Stimulated activated CD4-positive, alpha-beta T cell treated with anti-CD3 and anti-CD28 coated beads, Interleukin-15, amount 100 ng/mL, for 24 hours (primary cell): Measurements from ENCODE around the gene C20orf96.

Experiments
- DNase-seq: peaks from one replicate; pipeline ENCODE4 v3.0.0-alpha.2; 2020

C20orf96 gene

DNA sequence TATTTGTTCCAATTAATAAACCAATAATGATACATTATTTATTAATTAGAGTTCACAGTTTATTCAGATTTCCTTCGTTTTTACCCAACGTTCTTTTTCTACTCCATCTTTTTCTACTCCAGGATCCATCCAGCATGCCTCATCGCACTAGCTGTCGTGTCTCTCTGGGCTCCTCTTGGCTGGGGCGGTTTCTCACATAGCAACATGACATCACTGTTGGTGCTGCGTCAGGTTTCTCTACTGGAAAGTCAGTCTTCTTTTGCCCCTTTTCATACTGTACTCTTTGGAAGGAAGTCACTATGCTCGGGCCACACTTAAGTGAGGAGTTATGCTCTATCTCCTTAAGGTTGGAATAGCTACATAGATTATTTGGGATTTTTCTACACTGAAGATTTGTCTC lies 21.1 kb upstream of the C20orf96 start:
- DNase-seq: no peak

DNA sequence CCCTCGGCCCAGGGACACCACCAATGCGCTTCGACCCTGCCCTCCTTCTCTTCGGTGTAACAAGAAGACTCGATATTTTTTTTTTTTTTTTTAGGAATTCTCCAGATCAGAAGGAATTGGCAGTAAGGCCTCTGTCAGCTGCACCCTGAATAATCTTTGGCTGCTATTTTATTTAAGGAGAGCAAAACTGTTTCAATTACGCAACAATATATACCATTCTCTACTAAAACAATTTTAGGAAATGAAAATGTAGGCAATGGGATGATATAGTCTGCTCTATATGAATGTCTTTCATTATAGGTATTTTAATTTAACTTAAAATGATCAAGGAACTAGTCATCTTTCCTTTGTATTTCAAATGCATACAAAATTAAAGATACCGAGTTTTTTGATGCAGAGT lies 20.1 kb upstream of the C20orf96 start:
- no peak for DNase-seq

DNA sequence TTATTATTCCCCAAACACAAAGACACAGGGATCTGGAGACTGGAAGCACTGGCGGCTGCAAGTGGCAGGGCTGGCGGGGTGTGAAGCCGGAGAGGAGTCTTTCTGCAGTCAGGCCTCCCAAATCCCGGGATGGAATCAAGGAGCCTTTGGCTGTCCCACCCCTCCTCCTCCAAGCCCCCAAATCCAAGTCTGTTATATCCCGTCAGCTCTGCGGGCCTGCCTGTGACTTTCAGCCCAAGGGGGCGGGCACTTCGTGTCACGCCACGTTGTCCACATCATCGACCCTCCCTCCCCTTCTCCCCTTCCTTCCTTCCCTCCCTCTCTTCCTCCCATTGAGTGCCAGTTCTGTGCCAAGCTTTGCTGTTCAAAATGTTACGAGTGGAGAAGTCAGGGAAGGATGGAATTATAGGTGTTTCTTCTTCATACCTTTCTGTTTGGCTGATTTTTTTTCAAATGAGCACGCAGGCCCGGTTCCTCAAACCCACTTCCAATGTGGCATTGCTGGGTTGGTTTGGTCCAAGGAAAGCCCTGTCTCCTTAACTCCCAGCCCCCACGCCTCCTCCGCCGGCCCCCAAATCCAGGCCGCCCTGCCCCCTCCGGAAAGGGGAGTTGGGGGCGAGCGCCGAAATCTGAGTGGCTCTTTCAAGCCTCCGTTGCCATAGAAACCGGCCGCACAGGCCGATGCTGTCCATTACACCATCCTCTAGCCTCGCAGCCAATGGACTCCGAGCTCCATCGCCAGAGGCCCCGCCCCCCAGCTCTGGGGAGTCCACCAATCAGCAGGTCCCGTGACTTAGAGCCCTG lies 19.5 kb upstream of the C20orf96 start:
- peak; percentile 93 for DNase-seq

DNA sequence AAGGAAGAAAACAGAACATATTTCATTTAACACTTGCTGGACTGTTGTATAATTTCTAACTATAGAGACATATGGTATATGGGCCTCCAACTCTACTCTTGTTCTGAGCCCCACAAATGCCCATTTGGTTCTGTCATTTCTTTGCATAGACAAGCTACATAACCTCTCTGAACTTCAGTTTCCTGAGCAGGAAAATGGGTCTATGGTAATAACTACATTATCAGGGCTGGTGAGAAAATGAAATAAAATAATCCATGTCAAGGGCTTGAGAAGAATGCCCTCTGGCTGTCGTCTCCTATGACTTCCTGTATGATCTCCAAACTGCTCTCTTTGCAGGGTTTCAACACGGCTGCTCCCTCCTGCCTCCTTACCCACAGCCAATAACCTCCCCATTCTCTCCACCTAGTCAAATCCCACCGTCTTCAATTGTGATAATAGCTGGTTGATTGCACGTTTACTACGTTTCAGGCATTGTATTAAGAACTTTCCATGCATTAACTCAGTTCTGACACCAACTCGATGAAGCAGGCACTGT lies 18.8 kb upstream of the C20orf96 start:
- DNase-seq: no peak

DNA sequence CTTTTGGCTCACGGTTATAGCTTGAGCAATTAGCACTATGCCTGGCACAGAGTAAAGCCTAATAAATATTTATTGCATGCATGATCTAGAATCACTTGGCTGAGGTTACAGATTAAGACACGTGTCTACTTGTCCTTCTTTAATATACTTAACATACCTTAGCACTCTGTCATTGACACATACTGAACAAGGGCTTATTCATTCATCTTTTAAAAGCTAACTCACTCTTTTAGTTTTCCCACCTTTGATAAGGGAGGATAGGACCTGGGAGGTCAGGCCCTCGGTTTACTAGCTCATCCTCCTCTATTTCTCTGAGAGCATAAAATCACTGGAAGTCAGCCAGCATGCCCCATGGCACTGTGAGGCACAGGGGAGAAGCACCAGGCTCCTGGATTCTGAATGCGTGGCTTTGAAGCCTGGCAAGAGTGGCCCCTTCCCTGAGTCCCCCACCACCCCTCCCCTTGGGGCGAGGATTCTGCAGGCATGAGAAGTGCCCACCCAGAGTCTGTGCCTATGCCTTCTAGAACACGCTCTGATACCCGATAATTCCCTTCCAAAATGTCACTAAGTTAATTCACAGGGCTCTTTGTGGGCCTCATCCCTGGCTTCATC lies 18.0 kb upstream of the C20orf96 start:
- DNase-seq: no peak

DNA sequence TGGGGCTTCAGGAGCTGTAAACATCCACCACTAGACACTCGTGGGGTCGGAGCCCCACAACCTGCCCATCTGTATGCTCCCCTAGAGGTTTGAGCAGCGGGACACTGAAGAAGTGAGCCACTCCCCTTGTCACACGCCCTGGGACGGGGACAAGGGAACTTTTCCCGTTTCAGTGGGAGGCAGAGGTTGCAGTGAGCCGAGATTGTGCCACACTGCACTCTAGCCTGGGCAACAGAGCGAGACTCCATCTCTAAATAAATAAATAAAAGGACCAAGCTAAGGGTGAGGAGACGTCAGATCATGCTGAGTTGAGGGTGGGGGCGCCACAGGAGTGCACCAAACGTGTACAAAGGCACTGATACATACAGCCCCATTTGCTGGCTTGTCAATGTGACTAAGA lies 15.2 kb upstream of the C20orf96 start:
- no peak for DNase-seq

DNA sequence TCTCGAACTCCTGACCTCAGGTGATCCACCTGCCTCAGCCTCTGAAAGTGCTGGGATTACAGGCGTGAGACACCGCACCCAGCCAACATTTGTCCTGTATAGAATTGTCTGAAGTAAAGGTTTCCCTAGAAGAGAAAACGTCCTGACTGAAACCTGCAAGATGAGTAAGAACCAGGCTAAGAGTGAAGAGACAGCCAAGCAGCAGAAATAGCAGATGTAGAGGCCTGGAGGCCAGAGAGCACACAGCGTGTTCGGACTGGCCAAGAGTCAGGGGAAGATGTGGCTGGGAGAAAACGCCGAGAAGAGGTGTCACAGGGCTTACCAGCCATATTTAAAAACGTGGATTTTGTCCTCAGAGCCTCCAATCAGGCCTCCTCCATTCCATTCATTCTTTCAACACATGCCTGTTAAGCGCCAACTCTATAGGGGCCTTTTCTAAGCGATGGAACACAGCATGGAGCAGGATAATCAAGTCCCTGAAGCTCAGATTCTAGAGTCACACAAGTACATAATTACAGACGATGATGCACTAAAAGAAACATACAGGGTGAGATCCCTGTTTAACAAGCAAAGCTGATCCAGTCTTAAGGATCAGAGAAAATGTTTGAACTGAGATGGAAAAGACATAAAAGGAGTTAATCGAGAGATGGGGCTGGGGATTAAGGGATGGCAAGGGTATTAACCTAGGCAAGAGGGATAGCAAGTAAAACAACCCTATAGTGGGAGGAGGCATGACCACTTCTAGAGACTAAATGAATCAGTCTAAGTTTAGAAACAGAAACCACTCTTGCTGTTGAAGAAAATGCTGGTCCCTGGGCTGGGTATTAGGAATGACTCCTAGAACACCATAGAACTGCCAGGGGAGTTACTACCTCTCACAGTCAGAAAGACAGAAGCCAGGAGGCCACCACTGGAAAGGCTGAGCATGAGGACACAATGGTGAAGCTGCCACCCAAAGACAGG lies 11.6 kb upstream of the C20orf96 start:
- DNase-seq: no peak

DNA sequence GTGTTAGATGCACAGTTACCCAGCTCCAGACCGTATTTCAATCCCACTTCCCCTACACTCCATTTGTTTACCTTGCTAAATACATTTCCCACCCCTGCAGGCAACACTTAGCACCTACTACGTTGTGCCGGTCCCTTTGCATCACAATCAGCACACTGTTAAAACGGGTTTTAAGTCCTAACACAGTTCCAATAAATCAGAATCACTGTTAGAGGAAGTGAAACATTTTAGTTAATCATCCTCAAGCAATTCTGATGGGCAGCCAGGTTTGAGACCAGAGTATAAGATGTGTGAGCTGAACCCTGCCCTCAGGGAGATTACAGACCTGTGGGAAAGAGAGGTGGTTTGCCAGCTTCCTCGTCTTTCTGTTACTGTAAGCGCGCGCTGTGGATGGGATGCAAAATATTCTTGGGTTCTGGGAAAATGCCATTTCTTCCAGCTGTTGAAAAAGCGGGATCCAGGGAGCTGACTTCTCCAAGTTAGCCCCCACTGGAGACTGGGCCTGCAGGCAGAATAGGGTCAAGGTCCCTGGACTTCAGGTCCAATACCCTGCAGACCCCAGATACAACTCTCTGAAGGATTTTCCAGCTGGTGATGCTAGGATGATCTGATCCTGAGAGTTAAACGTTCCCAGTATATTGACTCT lies 9.9 kb upstream of the C20orf96 start:
- no peak for DNase-seq

DNA sequence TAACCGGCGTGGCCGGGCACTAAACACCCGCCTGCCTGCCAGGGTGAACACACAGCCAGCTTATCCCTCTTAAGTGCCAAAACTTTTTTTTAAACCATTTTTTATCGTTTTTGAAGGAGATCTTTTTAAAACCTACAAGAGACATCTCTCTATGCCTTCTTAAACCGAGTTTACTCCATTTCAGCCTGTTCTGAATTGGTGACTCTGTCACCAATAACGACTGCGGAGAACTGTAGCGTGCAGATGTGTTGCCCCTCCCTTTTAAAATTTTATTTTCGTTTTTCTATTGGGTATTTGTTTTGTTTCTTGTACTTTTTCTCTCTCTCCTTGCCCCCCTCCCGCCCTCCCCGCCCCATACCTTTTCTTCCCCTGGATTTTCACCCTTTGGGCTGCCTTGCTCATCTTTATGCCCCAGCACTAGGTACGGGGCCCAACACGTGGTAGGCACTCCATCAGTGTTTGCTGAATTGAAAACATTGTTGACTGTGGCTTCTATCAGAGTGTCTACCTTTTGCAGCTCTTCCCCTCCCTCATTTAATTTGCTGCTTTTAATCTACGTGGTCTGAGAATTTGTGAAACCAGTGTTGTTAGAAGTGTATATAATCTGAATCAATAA lies 8.3 kb upstream of the C20orf96 start:
- no peak for DNase-seq

DNA sequence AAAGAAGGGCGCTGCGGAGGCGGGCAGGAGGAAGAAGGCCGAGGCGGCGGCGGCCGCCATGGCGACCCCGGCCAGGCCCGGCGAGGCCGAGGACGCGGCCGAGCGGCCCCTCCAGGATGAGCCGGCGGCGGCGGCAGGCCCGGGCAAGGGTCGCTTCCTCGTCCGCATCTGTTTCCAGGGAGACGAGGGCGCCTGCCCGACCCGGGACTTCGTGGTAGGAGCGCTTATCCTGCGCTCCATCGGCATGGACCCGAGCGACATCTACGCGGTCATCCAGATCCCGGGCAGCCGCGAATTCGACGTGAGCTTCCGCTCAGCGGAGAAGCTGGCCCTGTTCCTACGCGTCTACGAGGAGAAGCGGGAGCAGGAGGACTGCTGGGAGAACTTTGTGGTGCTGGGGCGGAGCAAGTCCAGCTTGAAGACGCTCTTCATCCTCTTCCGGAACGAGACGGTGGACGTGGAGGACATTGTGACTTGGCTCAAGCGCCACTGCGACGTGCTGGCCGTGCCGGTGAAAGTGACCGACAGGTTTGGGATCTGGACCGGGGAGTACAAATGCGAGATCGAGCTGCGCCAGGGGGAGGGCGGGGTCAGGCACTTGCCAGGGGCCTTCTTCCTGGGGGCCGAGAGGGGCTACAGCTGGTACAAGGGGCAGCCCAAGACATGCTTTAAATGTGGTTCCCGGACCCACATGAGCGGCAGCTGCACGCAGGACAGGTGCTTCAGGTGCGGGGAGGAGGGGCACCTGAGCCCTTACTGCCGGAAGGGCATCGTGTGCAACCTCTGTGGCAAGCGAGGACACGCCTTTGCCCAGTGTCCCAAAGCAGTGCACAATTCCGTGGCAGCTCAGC lies 7.6 kb upstream of the C20orf96 start:
- DNase-seq: peak; percentile 65

DNA sequence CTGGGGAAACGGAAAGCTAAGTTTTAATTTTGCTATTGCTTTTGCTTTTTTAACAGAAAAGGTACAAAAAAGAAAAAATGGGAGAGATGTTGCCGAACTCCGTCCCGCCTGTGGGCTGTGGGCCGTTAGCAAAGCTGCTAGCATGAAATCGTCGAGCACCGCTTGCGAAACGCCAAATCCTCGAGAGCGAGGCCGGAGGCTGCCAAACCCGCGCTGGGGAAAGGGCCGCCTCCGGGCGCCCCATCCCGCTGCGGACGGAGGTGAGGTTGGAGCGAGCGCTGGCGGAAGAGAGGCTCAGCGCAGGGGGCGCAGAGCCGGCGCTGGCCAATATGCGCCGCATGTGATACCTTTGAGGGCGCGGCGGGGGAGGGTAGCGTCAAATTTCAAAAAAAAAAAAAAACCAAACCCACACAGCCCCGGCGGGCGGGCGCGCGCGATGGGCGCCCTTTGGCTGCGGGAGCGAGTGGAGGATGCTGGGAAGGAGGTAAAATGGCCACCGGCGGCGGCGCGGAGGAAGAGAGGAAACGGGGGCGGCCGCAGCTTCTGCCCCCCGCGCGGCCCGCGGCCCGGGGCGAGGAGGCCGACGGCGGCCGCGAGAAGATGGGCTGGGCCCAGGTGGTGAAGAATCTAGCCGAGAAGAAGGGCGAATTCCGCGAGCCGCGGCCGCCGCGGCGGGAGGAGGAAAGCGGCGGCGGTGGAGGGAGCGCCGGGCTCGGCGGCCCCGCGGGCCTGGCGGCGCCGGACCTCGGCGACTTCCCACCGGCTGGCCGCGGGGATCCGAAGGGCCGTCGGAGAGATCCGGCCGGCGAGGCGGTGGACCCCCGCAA lies 6.8 kb upstream of the C20orf96 start, which contains the start of gene ZCCHC3:
ZCCHC3 (plus strand) TSS at position 473 of the 827 bp plus-strand sequence; CDS start at position 490, 17 bp downstream.
- peak; percentile 89 for DNase-seq

DNA sequence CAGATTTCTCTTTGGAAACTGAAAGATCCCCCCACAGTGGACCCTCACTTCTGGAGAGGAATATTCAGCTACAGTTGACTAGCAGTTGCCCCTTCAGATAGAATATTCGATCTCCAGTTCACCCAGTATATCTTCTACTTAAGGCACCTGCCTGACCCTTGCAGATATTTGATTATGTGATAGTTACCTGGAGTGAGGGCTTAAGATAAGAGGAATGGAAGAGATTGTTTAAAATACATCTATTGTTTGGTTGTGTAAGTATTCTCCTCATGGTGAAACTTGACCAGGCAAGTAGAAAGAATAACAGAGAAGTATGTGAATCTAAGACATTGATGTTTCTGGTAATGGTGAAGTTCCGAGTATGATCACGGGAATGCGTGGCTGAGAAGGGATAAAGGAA lies 5.3 kb upstream of the C20orf96 start:
- no peak for DNase-seq

DNA sequence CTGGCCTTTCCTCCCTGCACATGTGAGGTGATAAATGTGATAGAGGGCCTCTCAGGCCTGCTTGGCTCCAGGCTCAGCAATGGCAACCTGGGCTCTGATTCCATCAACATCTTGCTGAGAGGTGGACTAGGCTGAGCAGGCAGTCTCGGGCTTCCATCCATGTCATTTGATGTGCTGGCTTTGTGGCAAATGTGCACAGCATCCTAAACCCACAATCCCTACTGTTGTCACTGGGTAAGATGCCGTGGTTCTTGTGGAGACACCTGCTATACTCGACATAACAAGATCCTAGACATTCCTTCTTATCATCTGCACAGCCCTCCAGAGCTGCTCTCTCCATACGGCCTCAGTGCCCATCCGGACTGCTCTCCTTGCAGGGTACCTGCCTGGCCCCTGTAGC lies 4.1 kb upstream of the C20orf96 start:
- no peak for DNase-seq

DNA sequence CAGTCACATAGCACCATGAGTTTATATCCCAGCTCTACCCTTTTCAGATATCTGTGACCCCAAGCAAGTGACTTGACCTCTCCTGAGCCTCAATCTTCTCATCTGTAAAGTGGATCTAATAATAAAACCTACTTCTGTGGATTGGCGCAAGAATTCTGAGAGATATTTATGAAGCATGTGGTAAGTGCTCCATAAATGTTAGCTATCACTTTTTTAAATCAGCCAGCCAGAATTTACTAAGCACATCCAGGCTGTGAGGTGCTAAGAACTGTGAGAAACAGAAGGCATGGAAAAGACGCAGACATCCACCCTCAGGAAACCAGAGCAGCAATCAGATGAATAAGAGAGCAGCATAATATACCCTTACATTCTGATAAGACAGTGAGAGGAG lies 862 bp downstream of the C20orf96 start:
- no peak for DNase-seq

DNA sequence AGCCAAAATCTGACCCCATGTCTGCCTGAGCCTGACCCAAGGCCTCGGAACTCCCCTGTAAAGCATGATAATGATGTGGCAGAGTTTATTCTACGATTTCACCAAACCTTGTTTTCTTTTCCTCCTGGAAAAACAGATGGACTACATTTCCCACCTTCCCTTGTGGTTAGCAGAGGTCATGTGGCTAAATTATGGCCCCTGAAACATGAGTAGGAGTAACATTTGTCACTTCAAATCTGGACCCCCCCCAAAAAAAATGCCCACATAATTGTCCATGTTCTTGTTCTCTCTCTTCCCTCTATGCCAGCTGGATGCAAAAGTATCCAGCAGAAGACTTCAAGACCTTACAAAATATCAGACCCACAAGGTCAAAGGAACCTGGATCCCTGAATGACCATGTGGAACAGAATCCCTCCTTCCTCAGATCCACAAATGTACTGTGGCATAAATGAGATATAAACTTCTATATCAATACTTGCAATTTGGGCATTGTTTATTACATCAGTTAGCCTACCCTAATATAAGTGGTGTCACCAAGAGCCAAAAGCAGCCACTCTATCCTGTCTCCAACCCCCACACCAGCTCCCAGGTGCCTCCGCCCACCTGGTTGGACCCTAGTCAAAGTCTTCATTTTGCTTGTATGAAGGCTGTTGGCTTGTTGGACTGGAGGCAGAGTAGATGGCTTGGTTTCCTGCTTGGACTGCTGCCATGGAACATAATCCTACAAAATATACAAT lies 1.4 kb downstream of the C20orf96 start:
- no peak for DNase-seq

DNA sequence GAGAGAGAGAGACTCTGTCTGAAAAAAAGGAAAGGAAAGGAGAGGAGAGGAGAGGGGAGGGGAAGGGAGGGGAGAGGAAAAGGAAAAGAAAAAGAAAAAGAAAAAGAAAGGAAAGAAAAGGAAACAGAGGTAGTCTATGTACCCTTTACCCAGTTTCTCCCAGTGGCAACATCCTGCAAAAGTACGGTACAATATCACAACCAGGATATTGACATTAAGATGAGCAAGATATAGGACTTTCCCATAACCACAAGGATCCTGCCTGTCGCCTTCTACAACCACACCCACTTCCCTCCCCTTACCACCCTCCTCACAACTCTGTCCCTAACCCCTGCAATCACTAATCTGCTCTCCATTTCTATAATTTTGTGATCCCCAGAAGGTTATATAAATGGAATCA lies 4.0 kb downstream of the C20orf96 start:
- no peak for DNase-seq

DNA sequence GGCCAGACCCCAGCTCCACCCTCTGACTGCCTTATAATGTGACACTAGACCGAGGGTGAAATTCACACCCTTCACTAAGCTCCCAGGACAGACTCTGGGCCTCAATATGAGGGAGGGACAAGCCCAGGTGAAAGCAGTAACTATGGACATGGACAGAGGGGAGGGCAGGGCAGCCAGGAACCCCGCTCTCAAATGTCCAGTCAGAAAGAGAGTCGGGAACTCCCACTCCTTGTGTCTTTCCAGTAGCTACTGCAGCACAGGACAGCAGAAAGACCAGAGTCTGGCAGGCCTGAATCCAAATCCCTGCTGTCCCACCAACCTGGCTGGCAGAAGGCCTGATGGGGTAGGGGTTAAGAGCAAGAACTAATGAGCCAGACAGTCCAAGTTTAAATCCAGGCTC lies 6.4 kb downstream of the C20orf96 start:
- no peak for DNase-seq

DNA sequence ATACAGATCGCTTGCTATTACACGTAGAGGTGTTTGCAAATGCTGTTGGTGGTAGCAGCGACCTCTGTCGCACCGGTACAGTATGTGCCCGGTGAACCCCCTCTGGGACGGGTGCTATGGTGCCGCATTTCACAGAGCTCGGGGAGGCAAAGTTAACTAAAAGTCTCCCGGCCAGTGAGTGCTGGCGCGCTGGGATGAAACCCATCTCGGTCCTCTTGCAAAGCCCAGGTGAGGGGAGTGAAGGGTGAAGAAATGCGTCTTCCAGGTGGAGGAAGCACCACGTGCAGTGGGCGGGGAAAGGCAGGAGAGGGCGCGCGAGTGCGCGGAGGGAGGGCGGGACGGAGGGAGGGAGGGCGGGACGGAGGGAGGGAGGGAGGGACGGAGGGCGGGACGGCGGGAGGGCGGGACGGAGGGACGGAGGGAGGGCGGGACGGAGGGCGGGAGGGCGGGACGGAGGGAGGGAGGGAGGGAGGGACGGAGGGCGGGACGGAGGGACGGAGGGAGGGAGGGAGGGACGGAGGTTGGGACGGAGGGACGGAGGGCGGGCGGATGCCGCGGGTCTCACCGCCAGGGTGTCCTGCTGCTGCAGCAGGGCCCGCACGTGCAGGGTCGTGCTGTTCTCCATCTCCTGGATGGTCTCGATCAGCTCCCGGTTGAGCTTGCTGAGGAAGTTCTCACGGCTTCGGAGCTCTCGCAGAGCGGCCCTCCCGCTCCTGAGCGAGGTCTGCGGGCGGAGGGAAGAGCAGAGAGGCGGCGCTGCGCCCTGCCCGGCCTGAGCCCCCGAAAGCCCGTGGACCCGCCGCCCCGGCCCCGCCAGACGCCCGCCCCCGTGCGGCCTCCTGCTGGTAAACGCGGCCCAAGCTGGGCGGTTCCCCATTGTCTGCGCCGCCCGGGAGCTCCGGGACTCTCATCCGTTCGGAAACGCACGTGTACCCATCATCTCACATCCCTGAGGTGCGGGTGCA lies 11.7 kb downstream of the C20orf96 start:
- DNase-seq: no peak
